Esophagus squamous epithelium (tissue), 5 donors: Measurements from ENCODE around the gene LGALS12. TPM values are rescaled to one million over a fixed set of nuclear protein-coding genes. Genes with fewer than 3 reads are reported as not detected.

Source experiments
- DNase-seq: peaks from one replicate; lab custom pipeline; 2025; lab: John Stamatoyannopoulos, UW
- H3K27ac ChIP-seq, 4 donors: fragments of 200-600 bp; sonication (generic); one replicate each; pipeline ENCODE4 v1.5.1; 2016 to 2019; ENCODE audit warnings: mild to moderate bottlenecking in 1 of 4
- H3K27me3 ChIP-seq, 4 donors: fragments of 200-600 bp; sonication (generic); 1 replicate in 3 of 4; 2 replicates in 1 of 4; pipeline versions ENCODE4 v1.5.1 to v1.6.0; 2017 to 2021; ENCODE audit warnings: antibody characterized with exemption in 1 of 4
- H3K36me3 ChIP-seq, 3 donors: fragments of 200-600 bp; sonication (generic); one replicate each; pipeline ENCODE4 v1.5.1; 2016 to 2019
- H3K4me1 ChIP-seq, 3 donors: fragments of 200-600 bp; sonication (generic); one replicate each; pipeline ENCODE4 v1.5.1; 2017 to 2019
- H3K4me3 ChIP-seq, 4 donors: fragments of 200-600 bp; sonication (generic); 1 replicate in 3 of 4; 2 replicates in 1 of 4; pipeline ENCODE4 v1.5.1; 2016 to 2019; ENCODE audit warnings: mild to moderate bottlenecking in 2 of 4, moderate library complexity in 1 of 4
- H3K9me3 ChIP-seq, 3 donors: fragments of 200-600 bp; sonication (generic); one replicate each; pipeline ENCODE4 v1.5.1; 2016 to 2019
- POLR2A ChIP-seq, 4 donors: fragments of 450-650 bp; IDR thresholded peaks; one replicate each; pipeline ENCODE4 v1.6.1; 2017; ENCODE audit warnings: antibody characterized with exemption in 4 of 4, mild to moderate bottlenecking in 4 of 4, moderate library complexity in 3 of 4
- WGBS, 2 donors: methylation state at CpG; one replicate each; pipeline ENCODE4 v1.1.5; 2018; 5-methylcytosine and 5-hydroxymethylcytosine counted together
- intact Hi-C: fragments of 100-400 bp; cut with DNase I; formaldehyde crosslinking; loops from one replicate; pipeline ENCODE4 v1.15.0; 2022
- total RNA-seq, 4 donors: library from RNA; depleted of rRNA; stranded (reverse); fragments of >200 nt; gene quantifications; one replicate each; pipeline ENCODE4 v1.1.0, GENCODE V29; 2016
- TF ChIP-seq, protein P1 (sequence below), 6 experiments: fragments of 450-650 bp in 4 of 6; fragments of 200-600 bp in 2 of 6; sonication (generic) in 2 of 6; IDR thresholded peaks; one replicate each; pipeline ENCODE4 v1.5.1; 2016 to 2019; ENCODE audit warnings: antibody characterized with exemption in 6 of 6, mild to moderate bottlenecking in 4 of 6, moderate library complexity in 4 of 6
- donor health status: DM: yes; HTN: yes; CAD: no.

The LGALS12 gene
- total RNA-seq, 4 donors from 2014 or later, result not detected

DNA sequence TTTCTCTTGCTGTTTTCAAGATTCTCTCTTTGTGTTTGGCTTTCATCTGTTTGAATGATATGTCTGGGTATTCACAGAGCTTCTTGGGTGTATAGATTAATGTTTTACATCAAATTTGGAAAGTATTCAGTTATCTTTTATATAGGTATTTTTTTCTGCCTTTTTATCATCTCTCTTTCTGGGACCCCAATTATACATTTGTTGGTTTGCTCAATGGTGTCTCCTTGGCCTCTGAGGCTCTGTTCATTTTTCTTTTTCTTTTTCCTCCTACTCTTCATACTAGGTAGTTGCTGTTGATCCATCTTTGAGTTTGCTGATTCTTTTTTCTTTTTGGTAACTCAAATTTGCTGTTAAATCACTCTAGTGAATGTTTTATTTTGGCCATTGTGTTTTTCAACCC is 29.3 kb upstream of the LGALS12 start:
- Histone ChIP-seq H3K27ac (no peak overlapping the region), H3K27me3 (no peaks in the 10 kb centered on the region), H3K9me3 (peaks cover 0 to 9% (median 0%) of the 10 kb centered on the region in 3 donors), H3K36me3 (no peaks in the 10 kb centered on the region), H3K4me1 (no peaks in the 10 kb centered on the region), H3K4me3 (no peak overlapping the region)
- TF ChIP-seq POLR2A (IDR thresholded peaks at IDR 0.05), result no peak
- TF ChIP-seq, protein P1, sequence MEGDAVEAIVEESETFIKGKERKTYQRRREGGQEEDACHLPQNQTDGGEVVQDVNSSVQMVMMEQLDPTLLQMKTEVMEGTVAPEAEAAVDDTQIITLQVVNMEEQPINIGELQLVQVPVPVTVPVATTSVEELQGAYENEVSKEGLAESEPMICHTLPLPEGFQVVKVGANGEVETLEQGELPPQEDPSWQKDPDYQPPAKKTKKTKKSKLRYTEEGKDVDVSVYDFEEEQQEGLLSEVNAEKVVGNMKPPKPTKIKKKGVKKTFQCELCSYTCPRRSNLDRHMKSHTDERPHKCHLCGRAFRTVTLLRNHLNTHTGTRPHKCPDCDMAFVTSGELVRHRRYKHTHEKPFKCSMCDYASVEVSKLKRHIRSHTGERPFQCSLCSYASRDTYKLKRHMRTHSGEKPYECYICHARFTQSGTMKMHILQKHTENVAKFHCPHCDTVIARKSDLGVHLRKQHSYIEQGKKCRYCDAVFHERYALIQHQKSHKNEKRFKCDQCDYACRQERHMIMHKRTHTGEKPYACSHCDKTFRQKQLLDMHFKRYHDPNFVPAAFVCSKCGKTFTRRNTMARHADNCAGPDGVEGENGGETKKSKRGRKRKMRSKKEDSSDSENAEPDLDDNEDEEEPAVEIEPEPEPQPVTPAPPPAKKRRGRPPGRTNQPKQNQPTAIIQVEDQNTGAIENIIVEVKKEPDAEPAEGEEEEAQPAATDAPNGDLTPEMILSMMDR (IDR thresholded peaks at IDR 0.05), result no peak
- DNase-seq, result no peak
- intact Hi-C loops, result loop anchor here (10.0 kb wide), 1 partner anchor 258 kb away; no protein-coding TSS in a partner anchor

DNA sequence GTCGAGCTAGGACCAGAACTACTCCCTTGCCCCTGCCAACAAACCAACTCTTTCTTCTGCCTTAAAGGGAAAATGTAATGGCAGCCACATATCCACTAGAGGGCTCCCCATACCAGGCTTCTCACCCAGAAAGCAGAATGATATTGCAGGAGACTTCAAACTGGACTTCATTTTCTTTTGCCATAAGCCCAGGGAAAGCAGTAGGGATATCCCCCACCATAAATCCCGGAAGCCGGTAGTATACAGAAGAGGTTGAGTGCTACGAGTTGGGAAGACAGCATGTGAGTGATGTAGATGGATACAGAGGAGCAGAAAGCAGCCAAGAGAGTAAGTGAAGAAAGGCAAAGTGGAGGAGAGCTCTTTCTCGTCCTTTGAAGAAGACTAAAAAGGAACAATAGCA is 27.0 kb upstream of the LGALS12 start:
- H3K9me3 ChIP-seq, result peaks cover 0 to 9% (median 0%) of the 10 kb centered on the region in 3 donors
- no peaks in the 10 kb centered on the region for H3K27me3 ChIP-seq
- H3K4me3 ChIP-seq, result no peak overlapping the region
- DNase-seq, result no peak
- intact Hi-C loops, result loop anchor here (10.0 kb wide), 1 partner anchor 256 kb away; no protein-coding TSS in a partner anchor
- no peaks in the 10 kb centered on the region for H3K36me3 ChIP-seq
- 13% methylated on average over 5 of the region's 5 CpGs for WGBS, 2 donors
- no peaks in the 10 kb centered on the region for H3K4me1 ChIP-seq
- no peak overlapping the region for H3K27ac ChIP-seq
- TF ChIP-seq POLR2A (IDR thresholded peaks at IDR 0.05), result no peak
- TF ChIP-seq, protein P1 (IDR thresholded peaks at IDR 0.05), result peak; percentile 60 to 92 (median 88)

DNA sequence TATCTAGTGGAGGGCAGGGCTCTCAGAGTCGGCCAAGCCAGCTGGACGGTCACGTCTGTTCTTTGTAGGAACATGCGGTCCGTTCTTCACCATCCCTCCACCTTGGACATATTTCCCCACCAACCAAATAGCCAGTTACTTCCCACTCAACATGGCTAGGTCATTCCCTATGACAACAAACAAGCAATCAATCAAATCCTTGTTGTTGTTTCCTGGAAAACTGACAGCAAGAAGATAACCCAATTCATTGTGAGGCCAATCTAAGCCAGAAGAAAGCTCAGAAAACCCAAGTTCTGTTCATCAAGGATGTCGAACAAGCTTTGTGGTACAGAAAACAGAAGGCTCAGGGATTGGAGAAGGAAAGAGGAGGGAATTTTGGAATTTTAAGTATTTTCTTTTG is 25.8 kb upstream of the LGALS12 start:
- no peak overlapping the region for H3K4me3 ChIP-seq
- H3K4me1 ChIP-seq, result no peaks in the 10 kb centered on the region
- peaks cover 0 to 10% (median 0%) of the 10 kb centered on the region in 3 donors for H3K9me3 ChIP-seq
- no peaks in the 10 kb centered on the region for H3K27me3 ChIP-seq
- H3K36me3 ChIP-seq, result no peaks in the 10 kb centered on the region
- intact Hi-C loops, result loop anchor here (5.0 kb wide), 1 partner anchor 157 kb away; no protein-coding TSS in a partner anchor
- H3K27ac ChIP-seq, result no peak overlapping the region
- DNase-seq, result no peak
- TF ChIP-seq POLR2A (IDR thresholded peaks at IDR 0.05), result no peak
- TF ChIP-seq, protein P1 (IDR thresholded peaks at IDR 0.05), result no peak
- 81 to 93% methylated on average over 6 of the region's 6 CpGs for WGBS, 2 donors

DNA sequence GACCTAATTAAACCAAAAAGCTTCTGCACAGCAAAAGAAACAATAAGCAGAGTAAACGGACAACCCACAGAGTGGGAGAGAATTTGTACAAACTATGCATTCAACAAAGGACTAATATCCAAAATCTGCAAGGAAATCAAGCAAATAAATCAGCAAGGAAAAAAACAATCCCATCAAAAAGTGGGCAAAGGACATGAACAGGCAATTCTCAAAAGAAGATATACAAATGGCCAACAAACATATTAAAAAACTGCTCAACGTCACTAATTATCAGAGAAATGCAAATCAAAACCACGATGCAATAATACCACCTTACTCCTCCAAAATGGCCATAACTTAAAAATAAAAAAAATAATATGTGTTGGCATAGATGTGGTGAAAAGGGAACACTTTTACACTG is 20.1 kb upstream of the LGALS12 start:
- Histone ChIP-seq H3K9me3 (peaks cover 0 to 12% (median 0%) of the 10 kb centered on the region in 3 donors), H3K4me1 (peaks cover 0 to 21% (median 1%) of the 10 kb centered on the region in 3 donors), H3K36me3 (no peaks in the 10 kb centered on the region), H3K27ac (no peak overlapping the region), H3K4me3 (no peak overlapping the region), H3K27me3 (peaks cover 0 to 10% (median 0%) of the 10 kb centered on the region in 4 donors)
- intact Hi-C loops, result no loop called here
- no peak for TF ChIP-seq POLR2A (IDR thresholded peaks at IDR 0.05)
- TF ChIP-seq, protein P1 (IDR thresholded peaks at IDR 0.05), result no peak
- no peak for DNase-seq
- WGBS, 2 donors, result 75 to 76% methylated on average over 3 of the region's 3 CpGs

DNA sequence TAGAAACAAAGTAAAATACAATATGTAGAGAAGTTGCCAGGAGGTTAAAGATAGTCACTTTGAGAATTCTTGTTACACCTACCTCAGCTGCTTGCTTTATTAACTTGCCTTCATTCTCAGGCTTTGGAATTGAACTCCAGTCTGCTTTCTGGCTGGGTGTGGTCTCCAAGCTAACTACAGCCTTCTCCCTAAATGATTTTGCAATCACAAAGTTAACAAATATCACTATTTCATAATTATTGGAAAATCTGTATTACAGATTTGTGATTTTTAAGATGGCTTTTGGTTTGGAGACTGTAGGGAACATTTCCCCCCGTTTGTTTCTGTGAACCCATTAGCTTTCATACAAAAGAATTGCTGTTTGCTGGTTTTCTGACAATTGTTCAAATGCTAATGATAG is 17.1 kb upstream of the LGALS12 start:
- H3K4me1 ChIP-seq, result peaks cover 0 to 36% (median 8%) of the 10 kb centered on the region in 3 donors
- H3K27ac ChIP-seq, result peak overlapping the region in 1 of 4 donors; percentile 81
- peaks cover 0 to 12% (median 0%) of the 10 kb centered on the region in 3 donors for H3K9me3 ChIP-seq
- H3K36me3 ChIP-seq, result no peaks in the 10 kb centered on the region
- DNase-seq, result no peak
- intact Hi-C loops, result no loop called here
- TF ChIP-seq POLR2A (IDR thresholded peaks at IDR 0.05), result no peak
- TF ChIP-seq, protein P1 (IDR thresholded peaks at IDR 0.05), result no peak
- no peak overlapping the region for H3K4me3 ChIP-seq
- H3K27me3 ChIP-seq, result peaks cover 0 to 28% (median 0%) of the 10 kb centered on the region in 4 donors
- WGBS, 2 donors, result 68 to 83% methylated on average over 1 of the region's 1 CpG
